Measurements from ENCODE around the gene FAM219A.
"Not testable (repeated sequence)": the region's sequence is repeated elsewhere in the genome, so short reads cannot be mapped to it uniquely, and the experiment has no call there.

The FAM219A gene

DNA sequence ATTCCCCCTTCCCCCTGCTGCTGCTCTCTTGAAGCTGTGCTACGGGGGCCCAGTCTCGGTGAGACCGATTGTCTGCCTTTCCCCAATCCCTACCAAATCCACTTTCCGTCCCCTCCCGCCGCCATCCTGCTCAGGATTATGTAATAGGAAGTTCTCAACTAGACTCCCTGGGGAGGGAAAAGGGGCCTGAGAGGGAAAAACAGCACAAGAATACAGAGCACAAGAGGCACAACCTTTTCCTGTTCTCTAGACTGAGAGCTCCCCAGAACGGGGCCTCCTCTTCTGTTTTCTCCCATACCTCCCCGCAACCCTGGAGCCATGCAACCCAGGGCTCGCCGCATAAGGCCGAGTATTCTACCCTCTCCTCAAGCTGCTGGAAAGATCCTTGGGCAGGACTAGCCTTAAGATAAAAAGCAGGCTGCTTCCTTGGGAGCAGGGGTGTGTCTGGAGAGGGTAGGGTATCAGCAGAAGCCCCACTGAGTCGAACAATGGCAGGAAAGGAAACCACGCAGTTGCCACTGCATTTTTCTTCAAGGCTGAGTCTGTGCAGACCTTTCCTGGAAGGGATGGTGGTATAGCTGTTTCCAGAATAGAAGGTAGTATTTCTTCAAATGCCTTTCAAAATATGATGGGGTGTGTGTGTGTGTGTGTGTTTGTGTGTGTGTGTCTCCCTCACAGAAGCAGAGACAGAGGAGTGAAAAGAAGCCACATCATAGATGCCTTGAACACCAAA, 94.6 kb downstream of the FAM219A start:
- Histone ChIP-seq H3K36me3 (ENCODE audit: control insufficient read depth, insufficient read depth, low read length, severe bottlenecking) (no peaks in the 10 kb centered on the region), H3K27me3 (replicated peaks; ENCODE audit: control insufficient read depth, insufficient read depth, low read length) (no peaks in the 10 kb centered on the region), H3K9me3 (ENCODE audit: control insufficient read depth, low read length) (no peaks in the 10 kb centered on the region), H3K4me1 (ENCODE audit: control insufficient read depth, insufficient read depth, low read length) (peaks cover 8% of the 10 kb centered on the region), H3K9ac (ENCODE audit: low read length) (no peak overlapping the region), H3K4me3 (ENCODE audit: low read length) (no peak overlapping the region)
- no peak for DNase-seq (ENCODE audit: low read depth)

DNA sequence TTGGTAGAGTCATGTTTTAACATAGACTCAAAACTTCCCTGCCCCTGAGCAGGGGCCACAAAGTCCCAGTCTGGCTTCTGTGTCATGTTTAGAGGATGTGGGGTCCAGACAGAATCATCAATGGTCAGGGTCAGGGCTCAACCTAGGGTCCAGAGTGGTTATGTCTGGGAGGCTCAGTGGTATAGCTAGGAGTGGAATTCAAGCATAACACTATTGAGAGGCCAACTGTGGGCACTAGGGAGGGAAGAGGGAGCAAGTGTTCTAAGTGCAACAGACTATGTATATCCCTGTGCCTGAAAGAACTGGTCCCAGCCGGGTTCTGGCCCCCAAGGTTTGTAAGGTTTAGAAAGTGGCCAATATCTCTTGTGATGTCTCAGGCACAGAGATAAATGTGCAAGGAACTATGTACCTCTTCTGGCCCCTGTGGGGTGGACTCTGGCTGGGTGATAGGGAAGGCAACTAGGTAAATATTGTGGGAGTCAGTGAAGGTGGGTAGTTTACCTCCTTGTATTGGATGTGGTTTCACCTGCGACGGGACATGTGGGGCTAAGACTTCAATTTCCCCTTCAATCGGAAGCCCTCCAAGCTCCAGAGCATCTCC, 95.7 kb downstream of the FAM219A start:
- Histone ChIP-seq H3K9ac (ENCODE audit: low read length) (no peak overlapping the region), H3K36me3 (ENCODE audit: control insufficient read depth, insufficient read depth, low read length, severe bottlenecking) (no peaks in the 10 kb centered on the region), H3K27me3 (replicated peaks; ENCODE audit: control insufficient read depth, insufficient read depth, low read length) (no peaks in the 10 kb centered on the region), H3K4me1 (ENCODE audit: control insufficient read depth, insufficient read depth, low read length) (peaks cover 8% of the 10 kb centered on the region), H3K4me3 (ENCODE audit: low read length) (no peak overlapping the region), H3K9me3 (ENCODE audit: control insufficient read depth, low read length) (peaks cover 6% of the 10 kb centered on the region)
- no peak for DNase-seq (ENCODE audit: low read depth)

GRCh38 chr9:34352957-34353356, 105.4 kb downstream of the FAM219A start:
- not testable (repeated sequence) for H3K27me3 ChIP-seq (replicated peaks; ENCODE audit: control insufficient read depth, insufficient read depth, low read length); H3K4me3 ChIP-seq (ENCODE audit: low read length); H3K36me3 ChIP-seq (ENCODE audit: control insufficient read depth, insufficient read depth, low read length, severe bottlenecking); DNase-seq (ENCODE audit: low read depth); H3K9ac ChIP-seq (ENCODE audit: low read length); H3K4me1 ChIP-seq (ENCODE audit: control insufficient read depth, insufficient read depth, low read length)
- peaks cover 16% of the 10 kb centered on the region for H3K9me3 ChIP-seq (ENCODE audit: control insufficient read depth, low read length)

DNA sequence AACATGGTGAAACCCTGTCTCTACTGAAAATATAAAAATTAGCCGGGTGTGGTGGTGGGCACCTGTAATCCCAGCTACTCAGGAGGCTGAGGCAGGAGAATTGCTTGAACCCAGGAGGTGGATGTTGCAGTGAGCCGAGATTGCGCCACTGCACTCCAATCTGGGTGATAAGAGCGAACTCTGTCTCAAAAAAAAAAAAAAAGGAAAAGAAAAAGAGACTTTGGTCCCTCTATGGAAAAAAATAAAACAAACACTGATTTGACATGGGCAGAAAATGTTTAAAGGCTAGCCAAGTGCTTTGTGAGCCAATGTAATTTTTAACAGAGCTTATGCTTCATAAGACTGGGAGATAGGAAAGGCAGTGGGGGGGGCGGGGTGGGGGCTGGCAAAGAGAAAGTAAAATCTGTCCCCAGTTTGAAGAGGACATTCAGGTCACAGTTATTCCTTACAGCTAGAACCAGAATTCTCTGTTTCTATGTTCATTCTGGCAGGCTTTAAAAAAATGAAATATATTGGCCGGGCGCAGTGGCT, 106.2 kb downstream of the FAM219A start:
- not testable (repeated sequence) for H3K9ac ChIP-seq (ENCODE audit: low read length); H3K27me3 ChIP-seq (replicated peaks; ENCODE audit: control insufficient read depth, insufficient read depth, low read length); H3K4me1 ChIP-seq (ENCODE audit: control insufficient read depth, insufficient read depth, low read length); H3K4me3 ChIP-seq (ENCODE audit: low read length); H3K9me3 ChIP-seq (ENCODE audit: control insufficient read depth, low read length); DNase-seq (ENCODE audit: low read depth); H3K36me3 ChIP-seq (ENCODE audit: control insufficient read depth, insufficient read depth, low read length, severe bottlenecking)

- no peaks in the 10 kb centered on the region for H3K27me3 ChIP-seq (replicated peaks; ENCODE audit: control insufficient read depth, insufficient read depth, low read length)
- H3K9me3 ChIP-seq (ENCODE audit: control insufficient read depth, low read length), result no peaks in the 10 kb centered on the region
- H3K4me1 ChIP-seq (ENCODE audit: control insufficient read depth, insufficient read depth, low read length), result peaks cover 21% of the 10 kb centered on the region
- H3K36me3 ChIP-seq (ENCODE audit: control insufficient read depth, insufficient read depth, low read length, severe bottlenecking), result no peaks in the 10 kb centered on the region
- no peak overlapping the region for H3K9ac ChIP-seq (ENCODE audit: low read length)
- DNase-seq (ENCODE audit: low read depth), result no peak
- H3K4me3 ChIP-seq (ENCODE audit: low read length), result no peak overlapping the region
These were observed 109.0 kb downstream of the FAM219A start for GRCh38 chr9:34349324-34349723.

All from adipocyte (in vitro differentiated cells).